Activated CD8-positive, alpha-beta memory T cell treated with anti-CD3 and anti-CD28 coated beads, Interleukin-2, amount 10 ng/mL, durations not matched to agents 7 days and 5 days (primary cell): Measurements from ENCODE around the gene ZNRF3. TPM values are rescaled to one million over a fixed set of nuclear protein-coding genes. Genes with fewer than 3 reads are reported as not detected.
"Not testable (repeated sequence)": the region's sequence is repeated elsewhere in the genome, so short reads cannot be mapped to it uniquely, and the experiment has no call there.

Source experiments
- ATAC-seq: fragments of 150-1000 bp; cut with Tn5 transposase; one replicate; pipeline ENCODE4 v1.10.0; 2021; ENCODE audit warnings: moderate library complexity
- CTCF ChIA-PET: fragments of 350-600 bp; sonication (Branson Sonifier 250); formaldehyde crosslinking; loops from one replicate; lab custom pipeline; 2021; ENCODE audit warnings: antibody characterized with exemption; lab: Charles Lee
- DNase-seq: peaks from one replicate; pipeline ENCODE4 v3.0.0-alpha.2; 2020
- H3K27ac Mint-ChIP-seq: one replicate; pipeline ENCODE4 v1.8.0; 2021; ENCODE audit warnings: mild to moderate bottlenecking, mixed read lengths
- H3K27me3 Mint-ChIP-seq: one replicate; pipeline ENCODE4 v1.8.0; 2021; ENCODE audit warnings: mixed read lengths
- H3K36me3 Mint-ChIP-seq: one replicate; pipeline ENCODE4 v1.8.0; 2021; ENCODE audit warnings: mild to moderate bottlenecking, mixed read lengths
- H3K4me1 Mint-ChIP-seq: one replicate; pipeline ENCODE4 v1.8.0; 2021; ENCODE audit warnings: mixed read lengths
- H3K4me3 Mint-ChIP-seq: one replicate; pipeline ENCODE4 v1.8.0; 2021; ENCODE audit warnings: mild to moderate bottlenecking, moderate library complexity, mixed read lengths
- H3K9me3 Mint-ChIP-seq: one replicate; pipeline ENCODE4 v1.8.0; 2022; ENCODE audit warnings: low read depth, mixed read lengths
- total RNA-seq, 2 experiments: library from RNA; stranded (reverse); gene quantifications; one replicate each; pipeline ENCODE4 v1.2.3, GENCODE V29; 2021

Gene ZNRF3
- total RNA-seq: under 1 TPM; 0.26 to 0.79 TPM

DNA sequence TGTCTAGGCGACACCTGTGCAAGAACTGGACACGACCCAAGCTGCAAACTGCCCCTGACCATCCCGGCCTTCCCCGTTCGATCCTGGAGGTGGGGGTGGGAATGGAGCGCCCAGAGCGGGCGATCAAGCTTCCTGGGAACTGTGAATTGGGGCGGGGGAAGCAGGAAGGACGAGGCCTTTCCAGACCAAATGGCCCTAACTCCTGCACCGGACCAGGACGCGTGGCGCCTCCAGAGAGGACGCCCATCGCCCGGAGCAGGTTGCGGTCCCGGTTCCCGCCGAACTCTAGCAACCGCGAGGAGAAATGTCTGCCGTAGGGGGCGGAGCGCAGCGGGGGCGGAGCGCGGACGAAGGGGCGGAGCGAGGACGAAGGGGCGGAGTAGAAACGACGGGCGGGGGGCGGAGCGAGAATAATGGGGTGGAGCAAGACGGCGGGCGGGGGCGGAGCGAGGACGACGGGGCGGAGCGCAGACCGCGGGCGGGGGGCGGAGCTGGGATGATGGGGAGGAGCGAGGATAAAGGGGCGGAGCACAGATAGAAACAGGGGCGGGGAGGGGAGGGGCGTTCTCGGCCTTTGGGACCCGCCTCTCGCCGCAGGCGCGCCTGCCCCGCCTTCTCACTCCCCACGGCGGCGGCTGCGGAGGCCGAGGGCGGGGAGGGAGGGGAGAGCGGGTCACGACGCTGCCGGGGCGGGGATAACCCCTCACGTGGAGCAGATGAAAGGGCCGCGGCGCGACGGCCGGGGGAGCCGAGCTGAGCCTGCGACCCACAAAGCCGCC, at the start of gene ZNRF3:
ZNRF3 (plus strand) TSS at position 695 of the 779 bp plus-strand sequence. CDS start 195 bp downstream, outside the sequence.
- peak within 1 kb of the TSS; percentile 70 for H3K4me3 Mint-ChIP-seq
- H3K4me1 Mint-ChIP-seq: peaks cover 8% of the 10 kb centered on the region
- CTCF ChIA-PET: interaction anchor here (1.0 to 2.1 kb wide), 2 partner anchors 157 to 317 kb away, joined by 3 to 10 read pairs; no protein-coding TSS in a partner anchor
- peak within 1 kb of the TSS; percentile 57 for H3K27ac Mint-ChIP-seq
- no peaks in the 10 kb centered on the region for H3K36me3 Mint-ChIP-seq
- DNase-seq (peak; percentile 89), ATAC-seq (peak; percentile 89)
- no peaks in the 10 kb centered on the region for H3K9me3 Mint-ChIP-seq
- H3K27me3 Mint-ChIP-seq: peaks cover 61% of the 10 kb centered on the region

DNA sequence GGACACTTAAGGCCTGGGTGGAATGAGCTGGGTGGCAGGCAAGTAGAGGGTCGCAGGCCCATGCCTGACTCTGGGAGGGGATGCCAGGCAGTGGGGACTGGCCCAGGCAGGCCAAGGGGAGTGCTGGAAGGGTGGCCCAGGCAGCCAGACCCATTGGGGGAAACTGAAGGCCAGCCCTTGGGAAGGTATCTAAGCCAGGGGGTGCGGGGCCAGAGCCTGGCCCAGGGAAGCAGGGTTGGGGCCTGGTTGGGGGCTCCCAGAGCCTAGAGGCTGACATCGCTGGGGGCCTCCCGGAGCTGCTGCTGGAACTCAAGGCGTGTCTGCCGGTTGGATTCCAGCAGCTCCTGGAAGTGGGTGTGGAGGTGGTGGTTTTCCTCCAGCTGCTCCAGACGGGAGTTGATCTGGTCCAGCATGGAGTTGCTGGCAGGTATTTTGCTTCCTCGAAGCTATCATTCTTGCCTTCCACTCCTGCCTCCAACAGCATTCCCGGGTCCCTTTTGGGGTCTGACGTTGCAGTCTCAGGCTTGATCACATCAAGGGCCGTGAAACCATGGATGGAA, 47.7 kb upstream of the ZNRF3 start:
- ATAC-seq: no peak
- no peaks in the 10 kb centered on the region for H3K9me3 Mint-ChIP-seq
- H3K4me1 Mint-ChIP-seq: peaks cover 19% of the 10 kb centered on the region
- peaks cover 4% of the 10 kb centered on the region for H3K36me3 Mint-ChIP-seq
- no peak overlapping the region for H3K4me3 Mint-ChIP-seq
- H3K27me3 Mint-ChIP-seq: peaks cover 9% of the 10 kb centered on the region
- CTCF ChIA-PET: interaction anchor here (1.3 to 3.0 kb wide), 3 partner anchors 12 to 235 kb away, joined by 5 to 9 read pairs (median 5); partner anchors contain the start of gene CCDC117
- no peak for DNase-seq
- H3K27ac Mint-ChIP-seq: no peak overlapping the region

DNA sequence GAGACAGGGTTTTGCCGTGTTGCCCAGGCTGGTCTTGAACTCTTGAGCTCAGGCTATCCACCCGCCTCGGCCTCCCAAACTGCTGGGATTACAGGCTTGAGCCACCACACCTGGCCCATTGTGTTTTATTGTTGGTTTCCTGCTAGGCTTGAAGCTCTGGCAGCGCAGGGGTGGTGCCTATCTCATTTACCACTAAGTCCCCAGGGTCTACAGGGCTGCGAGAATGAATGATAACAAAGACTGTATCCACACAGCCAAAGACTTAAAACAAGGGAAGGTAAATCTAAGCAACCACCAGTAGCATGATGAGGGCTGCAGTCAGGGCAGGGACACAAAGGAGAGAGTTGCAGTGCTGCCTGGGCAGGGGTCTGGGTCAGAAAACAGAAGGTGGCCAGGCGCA, 45.7 kb upstream of the ZNRF3 start:
- no peaks in the 10 kb centered on the region for H3K9me3 Mint-ChIP-seq
- DNase-seq (no peak), ATAC-seq (no peak)
- peaks cover 5% of the 10 kb centered on the region for H3K27me3 Mint-ChIP-seq
- CTCF ChIA-PET: interaction anchor here (1.2 kb wide), 1 partner anchor 18 kb away, joined by 4 read pairs; no protein-coding TSS in a partner anchor
- peaks cover 1% of the 10 kb centered on the region for H3K36me3 Mint-ChIP-seq
- H3K4me3 Mint-ChIP-seq: no peak overlapping the region
- H3K27ac Mint-ChIP-seq: no peak overlapping the region
- H3K4me1 Mint-ChIP-seq: peaks cover 14% of the 10 kb centered on the region

DNA sequence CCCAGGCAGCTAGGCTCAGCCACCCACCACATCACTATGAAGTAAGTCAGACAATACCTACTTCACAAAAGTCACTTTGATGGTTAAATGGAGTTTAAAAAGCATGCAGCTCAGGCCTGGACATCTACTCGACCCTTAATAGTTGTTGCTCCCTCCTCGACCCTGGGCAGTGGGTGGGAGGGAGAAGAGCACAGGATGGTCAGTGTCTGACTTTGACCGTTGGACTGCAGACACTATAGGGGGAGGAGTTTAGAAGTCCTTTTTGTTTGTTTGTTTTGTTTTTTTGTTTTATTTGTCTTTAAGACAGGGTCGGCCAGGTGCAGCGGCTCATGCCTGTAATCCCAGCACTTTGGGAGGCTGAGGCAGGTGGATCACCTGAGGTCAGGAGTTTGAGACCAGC, 44.4 kb upstream of the ZNRF3 start:
- Mint-ChIP-seq H3K27ac (no peak overlapping the region), H3K4me3 (no peak overlapping the region), H3K36me3 (no peaks in the 10 kb centered on the region), H3K9me3 (no peaks in the 10 kb centered on the region), H3K27me3 (peaks cover 12% of the 10 kb centered on the region), H3K4me1 (peaks cover 1% of the 10 kb centered on the region)
- DNase-seq: no peak
- ATAC-seq: no peak
- CTCF ChIA-PET: no interaction called here

DNA sequence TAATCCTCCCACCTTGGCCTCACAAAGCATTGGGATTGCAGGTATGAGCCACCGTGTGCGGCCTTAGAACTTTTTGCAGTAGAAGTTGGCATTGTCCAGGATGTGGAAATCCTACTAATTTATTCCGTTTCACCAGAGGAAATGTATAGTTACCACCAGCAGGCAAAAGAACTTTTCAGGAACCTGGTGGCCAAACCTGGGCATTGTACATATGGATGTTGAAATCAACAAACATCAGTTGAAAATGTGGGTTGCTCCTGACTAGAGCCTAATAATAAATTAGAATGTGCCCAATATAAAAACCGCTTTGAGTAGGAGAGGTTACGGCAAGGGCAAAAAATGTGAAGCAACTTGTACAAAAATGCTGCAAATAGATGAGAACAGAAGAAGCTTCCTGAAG, 42.3 kb upstream of the ZNRF3 start:
- H3K27ac Mint-ChIP-seq: no peak overlapping the region
- peaks cover 10% of the 10 kb centered on the region for H3K27me3 Mint-ChIP-seq
- no peak overlapping the region for H3K4me3 Mint-ChIP-seq
- ATAC-seq: no peak
- DNase-seq: no peak
- CTCF ChIA-PET: interaction anchor here (1.6 kb wide), 1 partner anchor 241 kb away, joined by 5 read pairs; no protein-coding TSS in a partner anchor
- H3K36me3 Mint-ChIP-seq: peaks cover 2% of the 10 kb centered on the region
- no peaks in the 10 kb centered on the region for H3K4me1 Mint-ChIP-seq
- H3K9me3 Mint-ChIP-seq: no peaks in the 10 kb centered on the region

DNA sequence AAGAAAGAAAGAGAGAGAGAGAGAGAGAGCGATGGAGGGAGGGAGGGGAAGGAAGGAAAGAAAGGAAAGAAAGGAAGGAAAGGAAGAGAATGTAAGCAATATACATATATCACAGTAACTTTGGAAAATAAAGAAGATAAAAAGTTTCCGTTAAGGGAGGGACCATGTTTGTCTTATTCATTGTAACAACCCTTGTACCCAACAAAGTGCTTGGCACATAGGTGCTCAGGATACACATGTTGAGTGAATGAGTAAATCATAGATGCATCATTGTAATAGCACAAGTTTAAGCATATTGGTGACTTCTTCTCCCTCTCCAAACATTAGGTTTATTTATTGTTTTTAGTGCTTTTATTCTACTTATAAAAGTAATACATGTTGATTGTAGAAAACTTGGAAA, 39.7 kb upstream of the ZNRF3 start:
- Mint-ChIP-seq H3K4me3 (no peak overlapping the region), H3K9me3 (no peaks in the 10 kb centered on the region), H3K27me3 (peaks cover 13% of the 10 kb centered on the region), H3K36me3 (peaks cover 6% of the 10 kb centered on the region), H3K4me1 (no peaks in the 10 kb centered on the region), H3K27ac (no peak overlapping the region)
- CTCF ChIA-PET: no interaction called here
- DNase-seq (no peak), ATAC-seq (no peak)

DNA sequence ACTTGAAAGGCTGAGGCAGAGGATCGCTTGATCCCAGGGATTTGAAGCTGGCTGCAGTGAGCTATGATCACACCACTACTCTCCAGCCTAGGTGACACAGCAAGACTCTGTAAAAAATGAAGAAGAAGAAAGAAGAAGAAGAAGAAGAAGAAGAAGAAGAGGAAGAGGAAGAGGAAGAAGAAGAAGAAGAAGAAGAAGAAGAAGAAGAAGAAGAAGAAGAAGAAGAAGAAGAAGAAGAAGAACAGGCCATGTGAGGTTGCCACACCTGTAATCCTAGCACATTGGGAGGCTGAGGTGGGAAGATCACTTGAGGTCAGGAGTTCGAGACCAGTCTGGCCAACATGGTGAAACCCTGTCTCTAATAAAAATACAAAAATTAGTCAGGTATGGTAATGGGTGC, 39.1 kb upstream of the ZNRF3 start:
- H3K9me3 Mint-ChIP-seq, H3K36me3 Mint-ChIP-seq, DNase-seq, H3K4me1 Mint-ChIP-seq, CTCF ChIA-PET, H3K4me3 Mint-ChIP-seq, H3K27ac Mint-ChIP-seq, ATAC-seq: not testable (repeated sequence)
- peaks cover 13% of the 10 kb centered on the region for H3K27me3 Mint-ChIP-seq

DNA sequence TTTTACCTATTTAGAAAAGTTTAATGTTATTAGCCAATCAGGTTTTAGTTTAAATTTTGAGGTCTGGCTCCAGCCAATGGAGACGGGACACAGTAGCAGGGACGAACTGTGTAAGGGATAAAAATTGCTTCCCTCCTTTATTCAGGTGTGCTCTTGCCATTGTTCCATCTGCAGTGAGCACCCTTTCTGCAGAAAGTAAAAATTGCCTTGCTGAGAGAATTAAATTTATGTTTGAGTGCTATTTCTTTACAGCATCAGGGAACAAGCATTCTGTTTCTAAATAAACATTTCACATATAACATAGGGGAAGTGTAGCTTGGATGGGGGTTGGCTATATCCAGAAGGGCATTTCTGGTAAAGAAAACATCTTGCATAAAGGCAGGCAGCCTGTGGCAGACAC, 36.4 kb upstream of the ZNRF3 start:
- CTCF ChIA-PET: interaction anchor here (0.8 to 3.0 kb wide), 4 partner anchors 8 to 194 kb away, joined by 3 to 12 read pairs (median 4); no protein-coding TSS in a partner anchor
- H3K4me1 Mint-ChIP-seq: no peaks in the 10 kb centered on the region
- no peak overlapping the region for H3K27ac Mint-ChIP-seq
- ATAC-seq: no peak
- H3K4me3 Mint-ChIP-seq: no peak overlapping the region
- no peak for DNase-seq
- peaks cover 13% of the 10 kb centered on the region for H3K27me3 Mint-ChIP-seq
- no peaks in the 10 kb centered on the region for H3K9me3 Mint-ChIP-seq
- H3K36me3 Mint-ChIP-seq: peaks cover 6% of the 10 kb centered on the region

DNA sequence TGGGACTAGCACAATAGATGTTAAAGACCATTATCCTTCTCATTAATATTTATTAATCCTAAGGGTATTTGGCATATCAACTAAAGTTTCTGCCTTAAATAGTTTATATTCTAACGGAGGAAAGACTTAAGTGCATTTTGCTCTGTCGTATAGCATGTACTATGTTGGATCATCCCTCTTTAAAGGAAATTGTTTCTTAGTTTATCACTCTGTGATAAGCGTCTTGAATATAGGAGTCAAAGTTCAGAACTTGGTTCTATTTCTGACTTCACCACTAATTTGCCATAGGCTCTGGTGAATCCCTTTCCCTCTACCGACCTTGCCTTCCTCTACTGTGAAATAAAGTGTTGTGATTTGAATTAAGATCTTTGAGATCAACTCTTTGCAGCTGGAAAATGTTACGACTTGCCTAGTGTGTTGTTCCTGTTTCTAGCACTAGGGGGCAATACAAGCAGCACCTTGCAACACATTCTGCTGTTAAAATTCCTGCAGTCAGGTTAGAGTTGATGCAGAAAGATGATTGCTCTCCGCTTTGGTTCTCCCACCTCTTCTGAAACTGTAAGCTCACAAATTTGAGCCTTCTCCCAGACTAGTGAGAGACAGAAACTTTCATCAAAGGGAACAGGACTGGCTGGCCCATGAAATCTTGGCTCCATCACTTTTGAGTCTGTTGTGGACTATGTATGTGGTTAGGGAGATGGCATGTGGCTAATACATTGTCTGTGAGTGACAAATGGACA, 27.8 kb upstream of the ZNRF3 start:
- CTCF ChIA-PET: interaction anchor here (0.7 to 5.2 kb wide), 20 partner anchors 9 to 411 kb away, joined by 3 to 56 read pairs (median 3); no protein-coding TSS in a partner anchor
- Mint-ChIP-seq H3K4me3 (no peak overlapping the region), H3K4me1 (no peaks in the 10 kb centered on the region), H3K27me3 (peaks cover 21% of the 10 kb centered on the region), H3K27ac (no peak overlapping the region), H3K36me3 (no peaks in the 10 kb centered on the region), H3K9me3 (no peaks in the 10 kb centered on the region)
- ATAC-seq (no peak), DNase-seq (peak; percentile 53)

DNA sequence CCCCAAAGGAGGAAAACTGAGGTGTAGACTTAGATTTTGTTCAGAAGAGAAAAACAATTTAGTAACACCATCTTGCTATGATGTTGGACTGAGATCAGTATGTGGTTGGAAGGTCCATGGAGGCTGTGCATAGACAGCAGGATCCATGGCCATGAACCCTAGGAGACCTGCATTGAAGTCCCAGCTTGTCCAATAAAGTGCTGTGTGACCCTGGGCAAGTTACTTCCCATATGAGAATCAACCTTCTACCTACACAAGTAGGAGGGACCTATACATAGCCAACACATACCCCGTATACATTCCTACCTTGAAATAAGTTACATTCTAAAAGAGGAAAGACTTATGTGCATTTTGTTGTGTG, 27.3 kb upstream of the ZNRF3 start:
- H3K27me3 Mint-ChIP-seq: peaks cover 21% of the 10 kb centered on the region
- DNase-seq: no peak
- no peaks in the 10 kb centered on the region for H3K9me3 Mint-ChIP-seq
- no peak for ATAC-seq
- CTCF ChIA-PET: interaction anchor here (0.6 to 5.2 kb wide), 13 partner anchors 9 to 394 kb away, joined by 3 to 56 read pairs (median 3); no protein-coding TSS in a partner anchor
- H3K36me3 Mint-ChIP-seq: no peaks in the 10 kb centered on the region
- H3K4me3 Mint-ChIP-seq: no peak overlapping the region
- no peaks in the 10 kb centered on the region for H3K4me1 Mint-ChIP-seq
- no peak overlapping the region for H3K27ac Mint-ChIP-seq

DNA sequence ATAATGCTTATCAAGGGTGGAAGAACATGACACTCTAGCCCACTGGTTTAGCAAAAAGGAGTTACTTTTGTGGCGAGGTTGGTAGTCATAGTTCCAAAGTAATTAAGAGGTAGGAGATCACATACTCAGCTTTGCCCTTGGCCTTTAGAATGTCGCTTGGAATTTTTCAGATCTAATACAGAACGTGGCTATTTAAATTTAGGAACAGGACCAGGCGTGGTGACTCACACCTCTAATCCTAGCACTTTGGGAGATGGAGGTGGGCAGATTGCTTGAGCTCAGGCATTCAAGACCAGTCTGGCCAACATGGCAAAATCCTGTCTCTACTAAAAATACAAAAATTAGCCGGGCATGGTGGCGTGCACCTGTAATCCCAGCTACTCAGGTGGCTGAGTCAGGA, 26.1 kb upstream of the ZNRF3 start:
- peaks cover 21% of the 10 kb centered on the region for H3K27me3 Mint-ChIP-seq
- no peak overlapping the region for H3K27ac Mint-ChIP-seq
- CTCF ChIA-PET: interaction anchor here (5.2 kb wide), 1 partner anchor 185 kb away, joined by 56 read pairs; no protein-coding TSS in a partner anchor
- H3K9me3 Mint-ChIP-seq: no peaks in the 10 kb centered on the region
- DNase-seq: no peak
- H3K4me1 Mint-ChIP-seq: no peaks in the 10 kb centered on the region
- no peaks in the 10 kb centered on the region for H3K36me3 Mint-ChIP-seq
- ATAC-seq: no peak
- H3K4me3 Mint-ChIP-seq: no peak overlapping the region

DNA sequence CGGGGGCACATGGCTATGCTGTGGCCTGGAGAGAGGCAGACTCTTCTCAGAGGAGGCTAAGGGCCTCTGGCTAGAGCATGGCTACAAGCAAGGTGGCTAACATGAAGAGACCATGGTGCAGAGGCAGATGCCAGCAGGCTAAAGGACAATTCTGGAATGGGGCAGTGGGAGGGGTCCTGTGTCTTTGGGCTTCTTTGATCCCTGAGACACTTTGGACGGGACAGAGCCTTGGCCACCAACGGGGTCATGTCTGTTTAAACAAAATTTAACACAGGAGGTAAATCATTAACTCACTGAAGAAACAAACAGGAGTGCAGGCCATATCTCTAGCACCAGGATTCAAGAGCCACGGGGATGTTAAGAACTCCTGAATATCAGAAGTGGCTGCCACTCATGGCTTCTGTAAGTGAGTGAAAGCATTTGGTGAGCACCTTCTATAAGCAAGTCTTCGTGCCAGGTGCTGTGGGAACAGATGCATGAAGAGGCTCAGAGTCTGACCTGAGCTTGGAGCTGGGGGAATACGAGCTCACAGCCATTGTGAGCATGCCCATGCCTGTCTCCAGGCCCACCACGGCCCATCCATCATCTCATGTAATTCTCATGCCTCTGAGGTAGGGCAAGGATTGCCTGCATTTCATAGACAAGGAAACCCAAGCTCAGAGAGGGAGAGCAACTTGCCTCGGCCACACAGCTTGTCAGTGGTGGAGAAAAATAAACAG, 18.3 kb upstream of the ZNRF3 start:
- Mint-ChIP-seq H3K27me3 (peaks cover 15% of the 10 kb centered on the region), H3K36me3 (no peaks in the 10 kb centered on the region), H3K4me3 (no peak overlapping the region), H3K4me1 (no peaks in the 10 kb centered on the region), H3K27ac (no peak overlapping the region), H3K9me3 (no peaks in the 10 kb centered on the region)
- ATAC-seq (no peak), DNase-seq (no peak)
- CTCF ChIA-PET: no interaction called here

DNA sequence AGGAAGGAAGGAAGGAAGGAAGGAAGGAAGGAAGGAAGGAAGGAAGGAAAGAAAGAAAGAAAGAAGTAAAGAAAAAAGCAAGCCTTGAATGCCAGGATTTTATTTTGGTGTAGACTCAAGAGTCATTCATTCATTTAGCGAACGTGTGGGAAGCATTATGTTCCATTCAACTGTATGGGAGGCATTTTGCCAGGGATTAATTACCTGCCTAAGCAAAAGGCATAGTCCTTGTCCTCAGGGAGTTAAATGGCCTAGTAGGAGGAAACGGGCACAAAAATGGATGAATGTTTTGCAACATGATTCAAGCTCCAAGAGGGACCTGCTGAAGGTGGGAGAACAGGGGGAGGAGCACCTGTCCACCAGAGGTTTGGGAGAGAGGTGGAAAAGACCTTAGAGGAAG, 16.2 kb upstream of the ZNRF3 start:
- no peak for ATAC-seq

More for the DNA sequence above, 16.2 kb upstream of the ZNRF3 start:
- DNase-seq: no peak
- CTCF ChIA-PET: no interaction called here
- Mint-ChIP-seq H3K27ac (no peak overlapping the region), H3K27me3 (peaks cover 15% of the 10 kb centered on the region), H3K4me1 (no peaks in the 10 kb centered on the region), H3K36me3 (no peaks in the 10 kb centered on the region), H3K9me3 (no peaks in the 10 kb centered on the region), H3K4me3 (no peak overlapping the region)
